AML-193 (cell line): ENCODE results near the gene MATN3.
A peak's percentile ranks its signal among the peaks of the same experiment; 100 is the strongest.
"Not testable (repeated sequence)": the region's sequence is repeated elsewhere in the genome, so short reads cannot be mapped to it uniquely, and the experiment has no call there.

Experiments
- DNase-seq, 2 experiments: peaks; one replicate each; lab custom pipeline; 2025; lab: John Stamatoyannopoulos, UW

The MATN3 gene, protein sequence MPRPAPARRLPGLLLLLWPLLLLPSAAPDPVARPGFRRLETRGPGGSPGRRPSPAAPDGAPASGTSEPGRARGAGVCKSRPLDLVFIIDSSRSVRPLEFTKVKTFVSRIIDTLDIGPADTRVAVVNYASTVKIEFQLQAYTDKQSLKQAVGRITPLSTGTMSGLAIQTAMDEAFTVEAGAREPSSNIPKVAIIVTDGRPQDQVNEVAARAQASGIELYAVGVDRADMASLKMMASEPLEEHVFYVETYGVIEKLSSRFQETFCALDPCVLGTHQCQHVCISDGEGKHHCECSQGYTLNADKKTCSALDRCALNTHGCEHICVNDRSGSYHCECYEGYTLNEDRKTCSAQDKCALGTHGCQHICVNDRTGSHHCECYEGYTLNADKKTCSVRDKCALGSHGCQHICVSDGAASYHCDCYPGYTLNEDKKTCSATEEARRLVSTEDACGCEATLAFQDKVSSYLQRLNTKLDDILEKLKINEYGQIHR

DNA sequence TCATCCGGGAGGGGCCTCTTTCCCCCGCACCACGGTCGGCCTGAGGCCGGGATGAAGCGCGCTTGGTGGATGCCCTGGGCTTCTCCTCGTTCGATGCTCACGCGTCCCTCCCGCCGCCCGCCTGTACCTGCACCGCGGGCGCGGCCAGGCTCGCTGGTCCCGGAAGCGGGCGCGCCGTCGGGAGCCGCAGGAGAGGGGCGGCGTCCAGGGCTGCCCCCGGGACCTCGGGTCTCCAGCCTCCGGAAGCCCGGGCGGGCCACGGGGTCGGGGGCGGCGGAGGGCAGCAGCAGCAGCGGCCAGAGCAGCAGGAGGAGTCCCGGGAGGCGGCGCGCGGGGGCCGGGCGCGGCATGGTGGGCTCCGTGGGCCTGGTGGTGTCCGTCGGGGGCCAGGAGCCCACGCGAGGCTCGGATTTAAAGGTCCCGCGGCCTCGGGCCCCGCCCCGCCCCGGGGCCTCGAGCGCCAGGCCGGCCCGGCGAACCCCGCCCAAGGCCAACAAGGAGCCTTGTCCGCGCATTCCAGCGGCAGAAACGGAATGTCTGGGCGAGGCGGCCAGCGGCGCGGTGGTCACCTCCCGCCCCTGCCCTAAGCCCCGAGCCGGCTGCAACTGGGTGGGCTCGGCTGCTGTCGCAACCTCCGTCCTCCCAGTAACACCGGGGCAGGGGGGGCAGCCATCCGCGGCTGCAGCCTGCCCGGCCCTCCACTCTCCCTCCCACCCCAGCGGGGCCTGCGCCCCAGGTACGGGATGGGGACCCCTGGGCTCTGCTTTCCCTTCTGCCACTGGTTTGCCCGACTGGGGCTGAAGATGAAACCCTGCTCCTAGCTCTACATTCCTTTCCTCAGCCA is at the start of gene MATN3:
Gene MATN3, minus strand, starts transcription at position 387 of the 844 bp plus-strand sequence. Its CDS starts 37 bp downstream, at position 350.
- DNase-seq = no peak

DNA sequence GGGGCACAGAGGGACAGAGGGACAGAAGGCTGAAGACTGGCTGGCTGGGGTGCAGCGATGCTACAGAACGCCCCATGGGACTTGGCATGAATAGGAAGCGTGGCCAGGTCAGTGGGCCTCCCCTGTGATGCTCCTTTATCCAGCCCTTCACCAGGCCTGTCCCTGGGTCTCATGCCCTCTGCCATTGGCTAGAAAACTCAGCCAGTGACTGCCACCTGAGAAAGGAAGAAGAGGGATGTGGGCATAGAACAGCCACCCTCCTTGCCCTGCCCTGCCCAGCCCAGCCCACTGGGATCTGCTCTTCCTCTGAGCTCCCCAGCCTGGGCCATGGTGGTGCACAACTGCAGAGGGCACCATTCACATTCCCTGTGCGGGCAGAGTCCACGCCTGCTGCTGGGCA is 49.5 kb upstream of the MATN3 start:
- no peak for DNase-seq

DNA sequence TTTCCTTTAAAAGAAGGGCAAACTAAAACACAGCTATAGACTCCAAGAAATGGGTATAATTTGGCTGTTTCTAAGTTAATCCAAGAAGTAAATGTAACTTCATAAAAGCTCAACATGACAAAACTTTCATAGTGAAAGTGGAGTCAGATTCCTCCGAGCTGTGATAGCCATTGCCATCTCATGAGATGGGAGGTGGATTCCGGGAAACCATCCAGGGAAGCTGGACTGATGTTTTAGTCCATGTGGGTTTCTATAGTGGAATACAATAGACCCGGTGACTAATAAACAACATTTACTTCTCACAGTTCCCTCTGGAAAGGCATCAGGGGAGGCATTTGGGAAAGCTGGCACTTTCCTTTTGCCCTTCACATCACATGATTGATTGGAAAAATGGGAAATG is 49.0 kb upstream of the MATN3 start:
- no peak for DNase-seq

DNA sequence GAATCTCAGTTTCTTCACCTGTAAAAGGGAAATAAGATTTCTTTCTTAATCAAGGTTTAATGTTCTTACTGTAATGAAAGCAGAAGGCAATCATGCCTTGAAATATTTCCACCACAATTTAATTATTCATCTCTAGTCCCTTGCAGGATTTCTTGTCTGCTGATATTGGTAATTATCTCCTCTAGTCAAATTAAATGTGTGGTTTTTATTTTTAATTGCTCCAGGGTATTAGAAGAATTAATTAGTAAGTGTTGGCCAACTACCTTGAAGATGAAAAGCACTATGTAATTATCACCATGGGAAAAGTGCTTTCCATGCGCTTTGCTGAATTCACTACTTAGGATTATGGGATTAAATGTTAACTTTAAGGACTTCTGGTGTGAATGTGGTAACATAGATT is 47.6 kb upstream of the MATN3 start:
- DNase-seq = no peak

DNA sequence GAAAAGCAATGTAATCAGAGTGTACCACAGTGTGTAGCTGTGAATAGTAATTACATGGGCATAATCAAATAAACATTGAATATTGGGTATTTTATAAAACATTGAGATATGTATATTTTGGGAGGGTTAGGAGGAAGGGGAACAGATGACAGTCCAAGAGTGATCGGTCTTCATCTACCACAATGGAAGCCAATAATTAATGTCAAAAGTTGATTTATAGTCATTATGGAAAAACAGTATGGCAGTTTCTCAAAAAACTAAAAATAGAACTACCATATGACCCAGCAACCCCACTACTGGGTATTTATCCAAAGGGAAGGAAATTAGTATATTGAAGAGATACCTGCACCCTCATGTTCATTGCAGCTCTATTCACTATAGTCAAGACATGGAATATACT is 44.8 kb upstream of the MATN3 start:
- DNase-seq = no peak

DNA sequence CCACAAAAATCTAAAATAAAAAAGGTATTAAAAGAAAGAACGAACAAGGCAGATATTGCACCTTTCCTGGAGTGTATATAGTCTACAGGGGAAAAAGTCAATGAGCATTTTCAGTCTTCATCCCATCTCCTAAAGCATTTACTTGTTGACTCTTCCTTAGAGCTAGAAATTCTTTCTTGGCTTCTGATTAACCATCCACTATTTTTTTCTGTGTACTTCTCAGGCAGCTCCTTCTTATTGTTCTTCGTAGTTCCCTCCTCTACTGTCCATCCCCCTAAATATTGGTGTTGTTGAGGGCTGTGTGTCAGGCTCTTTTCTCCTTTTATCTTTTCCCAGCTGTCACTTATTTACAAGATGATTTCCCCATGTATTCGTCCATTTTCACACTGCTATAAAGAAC is 42.5 kb upstream of the MATN3 start:
- no peak for DNase-seq

DNA sequence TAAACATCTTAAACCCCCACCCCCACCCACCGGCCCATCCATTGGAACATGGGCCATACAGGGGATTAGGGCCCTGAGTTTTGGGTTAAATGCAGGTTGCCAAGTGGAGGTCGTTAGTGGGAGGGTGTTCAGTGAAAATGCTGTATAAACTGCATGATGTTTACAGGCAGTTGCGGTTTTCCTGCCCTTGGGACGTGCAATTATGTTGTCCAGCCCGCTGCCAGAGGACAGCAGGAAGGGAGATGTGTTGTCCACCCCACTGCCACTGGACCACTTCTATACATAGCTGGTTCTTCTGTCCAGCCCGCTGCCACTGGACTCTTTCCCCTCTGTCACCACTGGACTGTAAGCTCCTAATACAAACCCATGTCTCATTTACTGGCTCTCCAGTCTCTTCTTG is 41.7 kb upstream of the MATN3 start:
- no peak for DNase-seq

DNA sequence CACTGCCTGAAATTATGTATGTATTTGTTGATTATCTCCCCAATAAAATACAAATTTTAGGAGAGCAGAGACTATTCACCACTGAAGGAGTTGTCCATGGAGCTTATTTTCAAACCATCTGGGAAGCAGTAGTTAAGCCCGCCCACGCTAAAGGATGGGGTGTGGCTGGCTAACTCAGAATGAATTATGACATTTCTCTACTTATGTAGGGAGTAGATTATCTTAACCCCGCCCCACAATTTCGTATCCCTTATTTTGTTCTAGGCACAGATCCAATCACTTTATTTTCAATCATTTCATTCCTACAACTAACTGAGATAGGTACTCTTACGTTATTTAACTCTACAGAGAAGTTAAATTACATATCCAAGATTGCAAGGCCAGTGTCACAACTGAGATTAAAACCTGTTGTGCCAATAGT is 40.4 kb upstream of the MATN3 start:
- DNase-seq = no peak

DNA sequence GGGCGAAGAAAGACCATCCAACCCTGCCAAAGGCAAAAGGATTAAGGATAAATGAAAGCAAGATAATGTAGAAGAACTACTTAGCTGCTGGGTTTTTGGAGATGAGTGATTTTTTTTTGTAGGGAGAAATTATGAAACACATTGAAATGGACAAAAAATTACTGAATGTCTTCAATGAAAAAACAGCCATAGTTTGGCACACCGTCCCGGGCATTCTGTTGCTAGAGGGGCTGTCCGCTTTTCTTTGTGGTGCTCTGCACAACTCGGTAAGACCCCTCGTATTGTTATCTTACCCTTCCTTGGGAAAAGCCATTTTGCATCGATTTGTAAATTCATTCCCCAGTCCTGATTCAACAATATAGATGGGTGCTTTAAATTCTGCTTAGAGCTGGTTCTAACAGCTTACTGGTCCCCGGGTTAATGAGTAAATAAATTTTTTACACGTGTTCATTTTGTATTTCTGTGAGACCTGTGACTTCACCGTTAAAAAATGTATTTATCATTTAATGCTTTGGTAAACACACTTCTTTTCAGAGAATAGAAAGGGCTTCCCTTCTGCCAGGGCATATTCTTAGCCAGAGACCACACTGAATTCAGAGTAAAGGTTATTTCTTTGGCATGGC is 39.9 kb upstream of the MATN3 start:
- no peak for DNase-seq

DNA sequence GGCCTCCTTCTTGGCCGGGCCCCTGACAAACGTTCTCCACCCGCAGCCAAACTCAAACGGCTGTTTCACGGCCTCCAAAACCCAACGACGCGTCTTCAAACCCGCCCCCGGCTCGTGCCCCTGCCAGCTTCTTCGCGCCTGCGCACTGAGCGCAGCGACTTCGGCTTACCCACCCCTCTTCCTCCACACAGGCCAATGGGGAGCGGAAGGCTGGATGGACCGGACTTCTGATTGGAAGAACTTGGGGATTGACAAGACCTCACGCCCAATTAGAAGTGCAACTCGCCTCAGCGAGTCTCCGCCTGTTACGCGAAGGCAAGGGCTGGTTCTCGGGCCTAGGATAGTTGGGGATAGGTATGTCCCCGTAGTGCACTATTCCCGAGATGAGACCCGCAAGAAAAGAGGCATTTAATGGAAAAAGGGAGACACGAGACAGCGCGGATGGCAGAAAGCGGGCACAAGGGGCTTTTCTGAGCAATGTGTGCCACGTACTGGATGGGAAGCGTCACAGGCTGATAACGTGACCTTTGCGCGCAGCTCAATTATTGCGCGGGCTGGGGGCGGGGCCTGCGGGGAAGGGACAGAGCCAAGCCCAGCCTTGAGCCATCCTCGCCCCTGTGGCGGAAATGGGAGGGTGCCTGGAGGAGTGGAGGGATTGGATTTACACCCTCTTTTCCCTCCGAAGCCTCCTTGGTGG is 39.2 kb upstream of the MATN3 start, which contains the start of gene LAPTM4A:
Gene LAPTM4A, minus strand, starts transcription at position 97 of the 697 bp plus-strand sequence. CDS start 108 bp downstream, outside the sequence.
- DNase-seq = peak; percentile 94 to 96

DNA sequence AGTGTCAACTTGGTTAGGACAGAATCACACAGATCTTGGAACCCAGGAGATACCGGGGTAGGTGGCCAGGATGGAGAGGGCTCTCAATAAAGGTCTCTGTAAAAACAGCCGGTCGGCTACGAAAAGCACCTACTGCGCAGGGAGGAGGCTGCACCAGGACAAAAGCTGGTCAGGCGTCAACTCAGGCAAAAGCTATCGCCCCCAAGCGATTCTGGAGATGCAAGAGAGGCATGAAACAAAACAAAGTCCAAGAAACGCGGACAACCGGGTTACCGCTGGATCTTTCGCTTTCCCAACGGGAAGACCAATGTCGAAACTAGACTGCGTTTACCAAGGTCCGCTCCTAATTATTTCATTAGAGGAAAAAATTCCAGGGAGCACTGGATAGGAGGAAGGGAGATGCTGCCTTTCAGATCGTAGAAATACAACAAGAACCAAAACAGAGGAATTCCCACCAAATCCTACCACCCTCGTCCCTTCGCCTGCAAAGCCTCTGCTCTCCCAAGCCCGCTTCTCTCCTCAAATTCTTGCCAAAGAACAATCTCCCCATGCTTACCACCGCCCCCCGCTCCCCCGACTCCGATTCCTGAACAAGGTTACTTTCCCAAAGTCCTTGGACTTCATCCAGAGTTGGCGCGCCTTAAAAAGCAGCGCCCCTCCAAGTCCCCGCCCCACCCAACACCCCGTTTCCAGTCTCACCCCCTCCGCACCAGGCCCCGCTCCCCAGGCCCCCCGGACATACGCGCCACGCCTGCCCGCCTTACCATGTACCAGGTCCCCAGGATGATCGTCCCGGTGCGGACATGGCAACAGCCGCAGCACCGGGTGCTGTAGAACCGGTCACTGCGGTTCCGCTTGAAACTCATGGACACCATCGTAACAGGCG is 38.4 kb upstream of the MATN3 start:
- no peak for DNase-seq

DNA sequence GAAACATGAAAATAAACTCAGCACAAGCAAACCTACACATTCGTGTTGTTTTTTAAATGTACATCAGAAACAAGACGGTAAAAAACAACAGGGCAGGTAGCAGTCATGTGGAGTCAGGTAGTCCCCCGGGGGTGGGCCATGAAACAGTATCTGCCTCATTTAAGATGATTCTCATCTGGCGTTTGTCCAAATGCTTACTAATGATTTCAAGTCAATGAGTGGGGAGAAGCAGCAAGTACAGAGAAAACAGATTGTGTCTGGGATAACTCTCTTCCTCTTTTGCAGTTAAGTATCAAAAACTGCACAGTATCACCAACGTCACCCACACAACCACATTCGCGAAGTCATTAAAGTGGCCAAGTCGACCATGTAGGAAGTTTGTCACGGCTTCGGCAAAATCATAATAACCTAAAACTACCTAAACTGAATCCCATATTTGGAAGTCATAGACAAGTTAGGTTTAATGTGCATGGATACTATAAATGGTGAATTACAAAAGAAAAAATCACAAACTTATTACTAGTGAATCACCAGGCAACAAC is 37.7 kb upstream of the MATN3 start:
- peak; percentile 69 to 71 for DNase-seq

DNA sequence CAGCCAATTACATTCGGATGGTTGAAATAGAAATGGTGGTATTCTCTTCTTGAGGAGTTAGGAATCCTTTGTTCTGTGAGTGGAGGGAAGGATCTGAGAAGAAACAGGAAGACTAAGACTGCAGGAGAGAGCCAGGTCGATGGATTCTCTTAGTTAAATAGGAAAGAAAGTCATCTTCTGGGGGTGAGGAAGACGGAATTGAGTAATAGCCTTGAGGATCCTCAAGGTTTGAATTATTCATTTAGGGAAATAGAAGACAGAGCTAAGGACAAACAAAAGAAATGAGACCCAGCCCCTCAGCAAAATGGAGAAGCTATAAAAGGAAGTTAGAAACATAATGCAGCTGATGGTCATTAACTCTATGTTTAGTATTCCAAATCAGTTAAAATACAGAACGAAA is 37.2 kb upstream of the MATN3 start:
- peak; percentile 45 to 68 for DNase-seq

DNA sequence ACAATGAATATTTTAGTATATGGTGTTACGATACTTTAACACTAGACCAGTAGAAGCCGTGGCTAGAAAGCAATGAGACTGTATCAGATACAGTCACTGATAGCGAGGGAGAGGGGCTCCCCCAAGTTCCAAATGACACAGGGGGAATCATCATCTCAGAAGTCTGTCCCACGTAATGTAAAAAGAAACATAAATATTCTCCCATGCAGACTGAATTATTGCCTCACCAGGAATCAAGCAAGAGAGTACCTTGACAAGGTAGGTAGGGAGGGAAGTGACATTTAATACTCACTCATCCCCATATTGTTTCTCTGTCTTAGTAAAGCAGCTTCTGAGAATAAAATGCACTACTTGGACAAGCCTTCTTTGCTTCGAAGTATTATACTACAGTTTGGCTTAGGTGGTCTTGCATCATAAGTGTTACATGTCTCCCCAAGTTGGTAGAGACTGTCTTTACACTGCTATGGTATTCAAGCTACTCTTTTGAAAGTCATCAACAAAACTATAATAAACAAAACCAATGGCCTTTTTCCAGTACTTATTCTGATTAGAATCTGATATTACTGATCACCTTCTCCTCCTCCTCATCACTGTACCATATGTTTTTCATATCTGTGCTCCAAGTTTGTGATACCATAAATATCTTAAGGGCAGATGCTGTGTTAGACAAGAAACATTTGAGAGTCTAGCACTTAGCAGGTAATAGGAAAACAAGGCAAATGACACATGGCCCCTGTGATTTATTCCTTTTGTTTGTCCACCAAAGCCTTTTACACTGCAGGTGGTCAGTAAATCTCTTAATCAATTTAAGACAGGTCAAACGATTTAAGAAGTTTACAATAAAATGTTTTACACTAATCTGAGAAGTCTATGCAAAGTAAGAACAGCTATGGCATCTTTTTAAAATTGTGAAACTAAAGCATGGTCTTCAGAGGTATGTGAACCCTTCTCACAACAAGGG is 36.3 kb upstream of the MATN3 start:
- DNase-seq = no peak

DNA sequence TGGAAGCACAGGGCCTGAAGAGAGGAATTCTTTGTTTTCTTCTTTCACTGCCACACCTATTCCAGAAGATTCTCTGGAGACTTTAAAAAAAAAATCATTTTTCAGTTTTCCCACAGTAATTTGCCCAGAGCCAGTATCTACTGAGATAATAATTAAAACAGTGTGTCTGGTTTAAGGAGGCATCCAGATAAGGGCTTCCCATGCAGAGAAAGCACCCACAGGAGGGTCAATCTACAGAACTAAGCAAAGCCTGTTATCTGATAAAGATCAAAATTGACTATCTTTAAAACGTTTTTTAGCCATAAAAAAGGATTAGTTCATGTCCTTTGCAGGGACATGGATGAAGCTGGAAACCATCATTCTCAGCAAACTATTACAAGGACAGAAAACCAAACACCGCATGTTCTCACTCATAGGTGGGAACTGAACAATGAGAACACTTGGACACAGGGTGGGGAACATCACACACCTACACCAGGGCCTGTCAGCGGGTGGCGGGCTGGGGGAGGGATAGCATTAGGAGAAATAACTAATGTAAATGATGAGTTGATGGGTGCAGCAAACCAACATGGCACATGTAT is 33.3 kb upstream of the MATN3 start:
- not testable (repeated sequence) for DNase-seq

DNA sequence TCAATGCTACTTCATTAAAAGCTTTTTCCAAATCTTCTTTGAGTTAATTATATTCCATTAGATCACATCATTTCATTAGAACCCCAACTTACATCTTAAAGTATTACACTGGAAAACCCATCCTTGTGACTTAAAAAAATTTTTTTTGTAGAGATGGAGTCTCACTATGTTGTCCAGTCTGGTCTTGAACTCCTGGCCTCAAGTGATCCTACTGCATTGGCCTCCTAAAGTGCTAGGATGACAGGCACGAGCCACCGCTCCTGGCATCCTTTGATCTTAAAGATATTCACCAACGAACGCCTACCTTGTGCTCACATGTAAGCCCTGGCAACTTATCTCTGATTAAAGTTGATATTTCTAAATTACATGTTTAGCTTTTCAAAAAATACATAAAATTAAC is 32.3 kb upstream of the MATN3 start:
- DNase-seq = no peak

DNA sequence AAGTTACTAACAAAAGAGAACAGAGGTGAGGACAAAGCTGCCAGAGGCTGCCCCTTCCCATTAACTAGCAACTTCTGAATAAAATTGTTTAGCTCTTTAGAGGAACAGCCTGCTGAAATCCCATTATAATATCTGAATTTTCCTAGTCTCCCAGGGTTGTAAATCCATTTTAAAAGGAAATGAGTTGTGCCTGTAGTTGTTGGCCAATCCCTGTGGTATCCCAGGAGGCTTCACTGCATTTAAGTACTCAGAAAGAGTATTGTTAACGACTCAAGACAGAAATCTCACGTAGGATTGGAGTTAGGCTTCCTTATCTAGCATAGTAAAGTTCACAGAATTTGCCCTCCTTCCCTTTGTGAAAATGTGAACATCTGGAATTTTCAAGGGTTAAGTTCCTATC is 30.1 kb upstream of the MATN3 start:
- no peak for DNase-seq

DNA sequence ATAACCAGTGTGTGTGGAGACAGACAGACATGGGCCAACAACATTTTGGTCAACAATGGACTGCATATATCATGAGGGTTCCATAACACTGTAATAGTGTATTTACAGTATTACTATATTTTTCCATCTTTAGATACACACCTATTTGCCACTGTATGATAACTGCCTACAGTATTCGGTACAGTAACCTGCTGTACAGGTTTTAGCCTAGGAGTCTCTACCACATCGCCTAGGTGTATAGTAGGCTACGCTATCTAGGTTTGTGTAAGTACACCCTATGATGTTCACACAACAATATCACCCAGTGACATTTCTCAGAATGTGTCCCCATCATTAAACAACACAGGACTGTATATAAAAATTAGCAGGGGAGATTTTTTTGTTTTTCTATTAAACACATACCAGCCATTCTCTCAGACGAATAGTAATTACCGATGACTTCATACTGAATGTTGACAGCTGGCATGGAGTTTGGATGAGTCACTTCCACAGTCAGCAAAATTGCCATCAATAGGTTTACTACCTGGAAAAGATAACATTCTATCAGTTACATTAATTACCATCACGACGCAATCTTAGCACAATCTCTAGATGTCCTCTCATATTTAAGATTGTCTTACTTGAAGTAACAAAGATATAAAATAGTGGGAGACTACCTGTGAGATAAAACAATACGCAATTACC is 28.2 kb upstream of the MATN3 start:
- no peak for DNase-seq
